Loucy (cell line): ENCODE measurements around the gene CRYBB3.

Experiments
- CTCF ChIP-seq: fragments of 200-600 bp; sonication (generic); conservative IDR thresholded peaks from 2 replicates; pipeline ENCODE4 v1.5.1; 2014; ENCODE audit warnings: mild to moderate bottlenecking, antibody characterized with exemption, low read length
- EZH2phosphoT487 ChIP-seq: fragments of 200-600 bp; IDR thresholded peaks from 2 replicates; pipeline ENCODE4 v1.6.1; 2018; ENCODE audit warnings: antibody characterized with exemption, mild to moderate bottlenecking, moderate library complexity, borderline replicate concordance

- TF ChIP-seq CTCF (no peak), EZH2phosphoT487 (no peak)
Measured at GRCh38 chr22:25174156-25174887, 25.3 kb upstream of the CRYBB3 start.
